ENCODE results near the gene AKAP13. TPM values are rescaled to one million over a fixed set of nuclear protein-coding genes. Genes with fewer than 3 reads are reported as not detected.

Gene AKAP13
- total RNA-seq, 1 experiment from 2014 or later, result 47.3 TPM

DNA sequence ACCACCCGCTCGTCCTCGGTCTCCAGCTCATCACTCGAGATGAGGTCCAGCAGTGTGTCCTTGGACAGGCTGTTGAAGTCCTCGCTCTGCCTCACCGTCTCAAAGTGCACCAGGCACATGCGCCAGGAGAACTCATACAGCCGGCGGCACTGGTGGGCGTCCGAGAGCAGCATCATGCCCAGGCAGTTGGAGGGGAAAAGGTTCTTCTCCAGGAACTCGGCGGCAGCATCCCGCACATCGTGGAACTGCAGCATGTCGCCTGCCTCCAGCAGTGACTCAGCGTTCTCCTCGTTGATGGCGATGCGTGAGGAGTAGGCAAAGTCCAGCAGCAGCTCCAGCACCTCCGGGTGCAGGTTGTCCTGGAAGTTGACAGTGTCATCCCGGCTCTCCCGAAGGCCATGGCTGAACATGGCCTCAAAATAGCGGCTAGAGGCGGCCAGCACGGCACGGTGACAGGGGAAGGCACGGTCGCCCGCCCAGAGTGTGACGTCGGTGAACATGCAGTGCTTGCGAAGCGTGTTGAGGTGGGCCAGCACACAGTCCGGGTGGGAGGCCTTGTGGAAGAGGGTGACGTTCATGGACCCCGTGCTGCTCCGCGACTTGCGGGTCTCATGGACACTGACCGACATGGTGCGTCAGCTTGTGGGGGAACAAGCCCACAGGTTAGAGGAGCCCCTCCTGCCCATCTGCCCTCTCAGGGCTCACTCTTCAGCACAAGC lies 388.9 kb downstream of the AKAP13 start:
- Histone ChIP-seq H3K56ac (ENCODE audit: insufficient read length, low read depth, low read length) (no peak overlapping the region), H3K14ac (ENCODE audit: insufficient read depth, low read length) (no peak overlapping the region), H2AK5ac (ENCODE audit: insufficient read length, low read length) (no peak overlapping the region), H2BK15ac (ENCODE audit: low read depth, low read length) (no peak overlapping the region), H3K4ac (ENCODE audit: low read depth, low read length) (no peak overlapping the region), H3K27ac (ENCODE audit: insufficient read length, low read depth, low read length) (no peak overlapping the region), H2BK5ac (ENCODE audit: insufficient read length, low read length) (no peak overlapping the region), H2BK20ac (ENCODE audit: low read depth, low read length, poor library complexity, severe bottlenecking) (no peak overlapping the region), H3K4me1 (ENCODE audit: insufficient read depth, low read length) (no peaks in the 10 kb centered on the region), H3K18ac (ENCODE audit: insufficient read length, low read depth, low read length) (no peak overlapping the region), H2BK12ac (ENCODE audit: insufficient read length, low read depth, low read length) (no peak overlapping the region), H3T11ph (ENCODE audit: low read length) (no peak overlapping the region), H3K23me2 (ENCODE audit: insufficient read length, low read depth, low read length, poor library complexity, severe bottlenecking) (no peaks in the 10 kb centered on the region), H4K20me1 (ENCODE audit: control insufficient read depth, insufficient read depth, insufficient read length) (no peaks in the 10 kb centered on the region), H3K9ac (ENCODE audit: extremely low read depth, insufficient read length, low read length) (no peak overlapping the region), H3K4me2 (ENCODE audit: insufficient read depth, insufficient read length, low read length) (no peak overlapping the region), H3K79me2 (ENCODE audit: insufficient read depth, low read length) (peaks cover 15% of the 10 kb centered on the region; the same call in 1 of the 2 replicates), H3K9me3 (ENCODE audit: control insufficient read depth, low read depth, low read length) (no peaks in the 10 kb centered on the region), H3K27me3 (ENCODE audit: insufficient read depth, low read length) (no peaks in the 10 kb centered on the region), H4K5ac (ENCODE audit: insufficient read length, low read depth, low read length) (no peak overlapping the region), H2AFZ (ENCODE audit: low read length) (no peak overlapping the region), H3K23ac (ENCODE audit: insufficient read length, low read depth, low read length) (no peak overlapping the region), H3K79me1 (ENCODE audit: insufficient read depth, low read depth, low read length, poor library complexity, severe bottlenecking) (peaks cover 17% of the 10 kb centered on the region), H4K8ac (replicated peaks; ENCODE audit: insufficient read length, low read depth, low read length) (no peak overlapping the region), H4K91ac (ENCODE audit: insufficient read length, low read depth, low read length) (no peak overlapping the region), H2BK120ac (ENCODE audit: low read depth, low read length, poor library complexity, severe bottlenecking) (no peak overlapping the region)
- H3K4me1 Mint-ChIP-seq, result peaks cover 21 to 35% of the 10 kb centered on the region in 2 experiments
- DNase-seq, result no peak
- H3K27me3 Mint-ChIP-seq (ENCODE audit: low read depth), result no peaks in the 10 kb centered on the region
- no peak overlapping the region for H3K4me3 Mint-ChIP-seq
- H3K27ac Mint-ChIP-seq, result peak overlapping the region in 1 of 3 experiments; percentile 91; a peak in 1 of 7 replicates
- H3K36me3 Mint-ChIP-seq (ENCODE audit: insufficient read depth in 1 of 3, low read depth in 3 of 3), result peaks cover 17 to 23% (median 22%) of the 10 kb centered on the region in 3 experiments; a peak in 6 of 7 replicates
- TF ChIP-seq, protein P1, sequence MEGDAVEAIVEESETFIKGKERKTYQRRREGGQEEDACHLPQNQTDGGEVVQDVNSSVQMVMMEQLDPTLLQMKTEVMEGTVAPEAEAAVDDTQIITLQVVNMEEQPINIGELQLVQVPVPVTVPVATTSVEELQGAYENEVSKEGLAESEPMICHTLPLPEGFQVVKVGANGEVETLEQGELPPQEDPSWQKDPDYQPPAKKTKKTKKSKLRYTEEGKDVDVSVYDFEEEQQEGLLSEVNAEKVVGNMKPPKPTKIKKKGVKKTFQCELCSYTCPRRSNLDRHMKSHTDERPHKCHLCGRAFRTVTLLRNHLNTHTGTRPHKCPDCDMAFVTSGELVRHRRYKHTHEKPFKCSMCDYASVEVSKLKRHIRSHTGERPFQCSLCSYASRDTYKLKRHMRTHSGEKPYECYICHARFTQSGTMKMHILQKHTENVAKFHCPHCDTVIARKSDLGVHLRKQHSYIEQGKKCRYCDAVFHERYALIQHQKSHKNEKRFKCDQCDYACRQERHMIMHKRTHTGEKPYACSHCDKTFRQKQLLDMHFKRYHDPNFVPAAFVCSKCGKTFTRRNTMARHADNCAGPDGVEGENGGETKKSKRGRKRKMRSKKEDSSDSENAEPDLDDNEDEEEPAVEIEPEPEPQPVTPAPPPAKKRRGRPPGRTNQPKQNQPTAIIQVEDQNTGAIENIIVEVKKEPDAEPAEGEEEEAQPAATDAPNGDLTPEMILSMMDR (conservative IDR thresholded peaks at IDR 0.05), result no peak
- WGBS (ENCODE audit: extremely low coverage, insufficient read length, low lambda C conversion rate), result no CpG with 5 or more reads among the region's 42 CpGs
- H3K9me3 Mint-ChIP-seq, result no peaks in the 10 kb centered on the region; a peak in 1 of 5 replicates
